Measurements from ENCODE around the gene FRMD4B.

- no peak for TF ChIP-seq CTCF (IDR thresholded peaks at IDR 0.05)
- TF ChIP-seq POLR2A (IDR thresholded peaks at IDR 0.05), result no peak
- TF ChIP-seq POLR2AphosphoS5 (IDR thresholded peaks at IDR 0.05; ENCODE audit: insufficient read depth in 1 of 2, low read depth in 1 of 2), result no peak
These were observed 47.0 kb downstream of the FRMD4B start for GRCh38 chr3:69338911-69339310.

Measured in vagina (tissue), 2 donors.